GM10266 (cell line): ENCODE data around the gene MET.
"Not testable (repeated sequence)": the region's sequence is repeated elsewhere in the genome, so short reads cannot be mapped to it uniquely, and the experiment has no call there.

ENCODE experiments used
- DNase-seq: peaks from one replicate; pipeline ENCODE4 v3.0.0; 2012; ENCODE audit errors: extremely low spot score
- TF ChIP-seq, protein P1 (sequence below): IDR thresholded peaks from 2 replicates; pipeline ENCODE4 v1.5.1; 2012; ENCODE audit warnings: mild to moderate bottlenecking, low read depth; ENCODE audit not compliant: control insufficient read depth, insufficient read depth; ENCODE audit errors: missing control alignments

Gene MET

DNA sequence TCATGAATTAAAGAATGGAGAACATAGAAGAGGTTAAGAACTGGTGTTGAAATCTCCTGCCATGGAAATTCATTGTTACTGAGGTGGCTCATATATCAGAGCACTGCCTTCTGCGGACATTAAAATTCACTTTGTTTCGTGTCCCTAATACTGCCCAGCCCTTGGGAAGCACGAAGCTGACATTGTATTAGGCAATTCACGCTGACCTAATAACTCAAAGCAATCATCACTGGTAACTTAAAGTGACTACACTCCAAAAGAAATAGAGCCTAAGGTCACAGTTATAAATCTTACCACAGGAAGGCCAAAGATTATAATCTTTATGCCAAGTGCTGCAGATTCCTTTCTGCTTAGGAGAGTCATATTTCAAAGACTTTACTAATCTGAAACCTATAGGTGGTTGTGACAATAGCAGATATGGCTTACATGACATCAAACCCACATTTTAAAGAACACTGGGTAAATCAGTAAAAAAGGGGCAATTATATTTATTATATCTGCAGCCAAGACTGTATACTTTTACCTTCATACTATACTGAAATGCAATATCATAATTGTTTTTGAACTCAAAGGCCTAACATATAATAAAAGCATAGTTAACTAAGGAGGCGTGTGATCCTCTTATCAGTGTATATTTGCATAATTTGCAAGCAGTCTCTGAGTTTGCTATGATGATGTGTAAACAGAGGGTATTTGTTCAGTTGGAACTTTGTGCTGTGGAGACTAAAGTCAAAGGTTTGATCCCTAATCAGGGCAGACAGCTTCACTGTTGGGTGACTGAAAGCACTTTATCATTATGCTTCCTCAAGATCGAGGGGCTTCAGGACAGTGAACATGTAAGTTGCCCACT is 138.5 kb downstream of the MET start:
- TF ChIP-seq, protein P1, sequence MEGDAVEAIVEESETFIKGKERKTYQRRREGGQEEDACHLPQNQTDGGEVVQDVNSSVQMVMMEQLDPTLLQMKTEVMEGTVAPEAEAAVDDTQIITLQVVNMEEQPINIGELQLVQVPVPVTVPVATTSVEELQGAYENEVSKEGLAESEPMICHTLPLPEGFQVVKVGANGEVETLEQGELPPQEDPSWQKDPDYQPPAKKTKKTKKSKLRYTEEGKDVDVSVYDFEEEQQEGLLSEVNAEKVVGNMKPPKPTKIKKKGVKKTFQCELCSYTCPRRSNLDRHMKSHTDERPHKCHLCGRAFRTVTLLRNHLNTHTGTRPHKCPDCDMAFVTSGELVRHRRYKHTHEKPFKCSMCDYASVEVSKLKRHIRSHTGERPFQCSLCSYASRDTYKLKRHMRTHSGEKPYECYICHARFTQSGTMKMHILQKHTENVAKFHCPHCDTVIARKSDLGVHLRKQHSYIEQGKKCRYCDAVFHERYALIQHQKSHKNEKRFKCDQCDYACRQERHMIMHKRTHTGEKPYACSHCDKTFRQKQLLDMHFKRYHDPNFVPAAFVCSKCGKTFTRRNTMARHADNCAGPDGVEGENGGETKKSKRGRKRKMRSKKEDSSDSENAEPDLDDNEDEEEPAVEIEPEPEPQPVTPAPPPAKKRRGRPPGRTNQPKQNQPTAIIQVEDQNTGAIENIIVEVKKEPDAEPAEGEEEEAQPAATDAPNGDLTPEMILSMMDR: no peak

DNA sequence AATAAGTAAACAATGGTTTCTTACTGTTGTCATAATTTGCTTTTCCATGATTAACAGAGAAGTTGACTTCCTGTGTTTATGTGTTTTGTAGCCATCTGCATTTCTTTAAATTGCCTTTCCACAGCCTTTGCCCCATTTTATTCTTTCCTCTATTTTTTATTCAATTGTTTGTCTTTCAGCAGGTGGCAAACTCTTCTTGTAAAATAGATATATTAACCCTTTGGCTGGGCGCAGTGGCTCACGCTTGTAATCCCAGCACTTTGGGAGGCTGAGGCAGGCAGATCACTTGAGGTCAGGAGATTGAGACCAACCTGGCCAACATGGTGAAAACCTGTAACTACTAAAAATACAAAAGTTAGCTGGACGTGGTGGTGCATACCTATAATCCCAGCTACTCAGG is 139.8 kb downstream of the MET start:
- TF ChIP-seq, protein P1: no peak
- no peak for DNase-seq

More for the DNA sequence above, 138.5 kb downstream of the MET start:
- no peak for DNase-seq

DNA sequence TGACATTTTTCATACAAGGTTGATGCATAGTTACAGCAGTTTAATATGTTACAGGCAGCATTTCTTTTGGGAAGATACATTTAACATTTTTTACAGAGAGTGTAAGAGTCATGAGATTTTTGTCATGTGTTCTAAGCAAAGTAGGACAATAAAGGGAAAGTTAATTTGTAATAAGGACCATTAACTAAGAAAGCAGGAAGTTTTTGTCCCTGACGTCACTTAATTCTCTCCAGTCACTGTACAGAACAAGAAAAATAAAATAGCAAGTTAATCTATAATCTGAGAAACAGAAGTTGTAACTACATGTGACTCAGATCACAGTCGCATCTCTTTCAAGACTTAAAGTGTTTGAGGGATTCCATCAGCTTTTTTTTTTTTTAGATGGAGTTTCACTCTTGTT is 140.9 kb downstream of the MET start:
- TF ChIP-seq, protein P1: no peak

GRCh38 chr7:116813371-116813770 is 141.4 kb downstream of the MET start:
- not testable (repeated sequence) for DNase-seq

More for the DNA sequence above, 140.9 kb downstream of the MET start:
- DNase-seq: no peak

DNA sequence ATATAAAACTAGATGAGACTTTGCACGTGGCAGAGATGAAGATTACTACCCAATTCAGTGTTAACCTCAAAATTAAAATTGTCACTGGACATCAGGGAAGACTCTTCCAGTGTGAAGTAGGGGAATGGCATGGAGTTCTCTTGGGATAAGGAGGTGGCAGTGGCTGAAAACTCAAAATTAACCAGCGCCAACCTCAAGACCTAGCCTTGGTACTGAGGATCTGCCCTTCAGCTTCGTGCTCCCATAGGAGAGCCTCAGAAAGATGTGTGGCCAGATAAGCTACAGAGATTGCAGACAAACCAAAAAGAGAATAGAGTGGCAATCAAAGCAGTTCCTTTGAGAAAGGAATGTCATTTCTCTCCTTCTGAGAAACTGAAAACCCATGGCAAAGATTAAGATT is 143.0 kb downstream of the MET start:
- TF ChIP-seq, protein P1: no peak

DNA sequence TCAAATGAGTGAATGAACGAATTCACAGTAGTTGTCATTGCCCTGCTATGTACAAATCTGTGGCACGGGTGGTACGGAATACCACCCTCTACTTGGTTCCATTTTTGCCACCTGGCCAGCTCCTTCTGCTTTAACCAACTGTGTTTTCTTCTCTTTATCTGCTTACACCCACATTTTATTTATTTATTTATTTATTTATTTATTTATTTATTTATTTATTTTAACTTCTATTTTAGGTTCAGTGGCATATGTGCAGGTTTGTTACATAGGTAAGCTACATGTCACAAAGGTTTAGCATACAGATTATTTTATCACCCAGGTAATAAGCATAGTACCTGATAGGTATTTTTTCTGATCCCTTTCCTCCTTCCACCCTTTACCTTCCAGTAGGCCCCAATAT is 148.2 kb downstream of the MET start:
- DNase-seq: no peak
- TF ChIP-seq, protein P1: no peak

More for the DNA sequence above, 143.0 kb downstream of the MET start:
- no peak for DNase-seq

DNA sequence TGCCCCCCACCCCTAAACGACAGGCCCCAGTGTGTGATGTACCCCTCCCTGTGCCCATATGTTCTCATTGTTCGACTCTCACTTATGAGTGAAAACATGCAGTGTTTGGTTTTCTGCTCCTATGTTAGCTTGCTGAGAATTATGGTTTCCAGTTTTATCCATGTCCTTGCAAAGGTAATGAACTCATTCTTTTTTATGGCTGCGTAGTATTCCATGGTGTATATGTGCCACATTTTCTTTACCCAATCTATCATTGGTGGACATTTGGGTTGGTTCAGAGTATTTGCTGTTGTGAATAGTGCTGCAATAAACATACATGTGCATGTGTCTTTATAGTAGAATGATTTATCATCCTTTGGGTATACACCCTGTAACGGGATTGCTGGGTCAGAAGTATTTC is 149.7 kb downstream of the MET start:
- DNase-seq: not testable (repeated sequence)

DNA sequence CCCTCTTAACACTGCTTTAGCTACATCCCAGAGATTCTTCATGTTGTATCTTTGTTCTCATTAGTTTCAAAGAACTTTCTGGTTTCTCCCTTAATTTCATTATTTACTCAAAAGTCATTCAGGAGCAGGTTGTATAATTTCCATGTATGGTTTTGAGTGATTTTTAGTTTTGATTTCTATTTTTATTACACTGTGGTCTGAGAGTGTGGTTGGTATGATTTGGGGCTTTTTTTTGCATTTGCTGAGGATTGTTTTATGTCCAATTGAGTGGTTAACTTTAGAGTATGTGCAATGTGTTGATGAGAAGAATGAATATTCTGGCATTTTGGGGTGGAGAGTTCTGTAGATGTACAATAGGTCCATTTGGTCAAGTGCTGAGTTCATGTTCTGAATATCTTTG is 152.5 kb downstream of the MET start:
- no peak for DNase-seq
- TF ChIP-seq, protein P1: no peak
